Uterus (tissue), 4 donors: ENCODE results near the gene LGALS1. TPM values are rescaled to one million over a fixed set of nuclear protein-coding genes. Genes with fewer than 3 reads are reported as not detected.
A peak's percentile ranks its signal among the peaks of the same experiment; 100 is the strongest.

ENCODE experiments used
- DNase-seq, 2 donors: peaks; one replicate each; pipeline ENCODE4 v3.0.0-alpha.2; 2019 to 2020
- H3K27ac ChIP-seq, 2 donors: fragments of 200-600 bp; sonication (generic); 1 replicate in 1 of 2; 2 replicates in 1 of 2; pipeline ENCODE4 v1.5.1; 2016 to 2018
- H3K27me3 ChIP-seq, 2 donors: fragments of 200-600 bp; sonication (generic); one replicate each; pipeline ENCODE4 v1.5.1; 2018 to 2019; ENCODE audit warnings: control low read depth in 1 of 2
- H3K36me3 ChIP-seq, 2 donors: fragments of 200-600 bp; sonication (generic); one replicate each; pipeline ENCODE4 v1.5.1; 2019; ENCODE audit warnings: control low read depth in 1 of 2
- H3K4me1 ChIP-seq, 2 donors: fragments of 200-600 bp; sonication (generic); one replicate each; pipeline ENCODE4 v1.5.1; 2018 to 2019; ENCODE audit warnings: control low read depth in 1 of 2
- H3K4me3 ChIP-seq, 2 donors: fragments of 200-600 bp; sonication (generic); 1 replicate in 1 of 2; 2 replicates in 1 of 2; pipeline ENCODE4 v1.5.1; 2018 to 2019; ENCODE audit warnings: mild to moderate bottlenecking in 1 of 2
- H3K9me3 ChIP-seq, 2 donors: fragments of 200-600 bp; sonication (generic); one replicate each; pipeline ENCODE4 v1.5.1; 2019; ENCODE audit warnings: control low read depth in 1 of 2
- CTCF ChIP-seq, 4 experiments: fragments of 200-600 bp in 2 of 4; fragments of 450-650 bp in 2 of 4; sonication (generic) in 2 of 4; IDR thresholded peaks; one replicate each; pipeline ENCODE4 v1.5.1; 2016 to 2019; ENCODE audit warnings: antibody characterized with exemption in 4 of 4, mild to moderate bottlenecking in 2 of 4, moderate library complexity in 1 of 4
- POLR2A ChIP-seq, 2 donors: fragments of 450-650 bp; IDR thresholded peaks; one replicate each; pipeline ENCODE4 v1.6.1; 2016; ENCODE audit warnings: antibody characterized with exemption in 2 of 2, mild to moderate bottlenecking in 1 of 2, moderate library complexity in 1 of 2
- intact Hi-C: fragments of 100-400 bp; cut with DNase I; formaldehyde crosslinking; loops from one replicate; pipeline ENCODE4 v1.15.1; 2023; ENCODE audit warnings: low total_unique reads
- total RNA-seq, 4 donors: library from RNA; depleted of rRNA in 3 of 4; stranded (reverse); fragments of >200 nt in 3 of 4; gene quantifications; one replicate each; pipeline versions ENCODE4 v1.1.0 to v1.2.4, GENCODE V29; 2014 to 2023
- donor health status: DM: yes; HTN: yes; CAD: no.

LGALS1 gene
- total RNA-seq, 4 donors from 2014 or later = 1,421 to 3,100 (median 2,146) TPM

- Histone ChIP-seq H3K27ac (peak overlapping the region; percentile 80 to 89), H3K9me3 (no peaks in the 10 kb centered on the region), H3K4me1 (peaks cover 7 to 14% of the 10 kb centered on the region in 2 donors), H3K36me3 (no peaks in the 10 kb centered on the region), H3K4me3 (no peak overlapping the region), H3K27me3 (no peaks in the 10 kb centered on the region)
- TF ChIP-seq POLR2A (IDR thresholded peaks at IDR 0.05) (no peak), CTCF (IDR thresholded peaks at IDR 0.05) (no peak)
- intact Hi-C loops = no loop called here
- DNase-seq = no peak
Observed at GRCh38 chr22:37632174-37633088, 43.0 kb upstream of the LGALS1 start.

- Histone ChIP-seq H3K4me1 (peaks cover 7 to 14% of the 10 kb centered on the region in 2 donors), H3K27me3 (no peaks in the 10 kb centered on the region), H3K4me3 (peak overlapping the region in 1 of 2 donors; percentile 11), H3K27ac (peak overlapping the region; percentile 80 to 89), H3K9me3 (no peaks in the 10 kb centered on the region), H3K36me3 (no peaks in the 10 kb centered on the region)
- intact Hi-C loops = no loop called here
- TF ChIP-seq POLR2A (IDR thresholded peaks at IDR 0.05) (no peak), CTCF (IDR thresholded peaks at IDR 0.05) (no peak)
- no peak for DNase-seq
Observed at GRCh38 chr22:37633089-37633624, 42.3 kb upstream of the LGALS1 start.

- no peaks in the 10 kb centered on the region for H3K9me3 ChIP-seq
- no peaks in the 10 kb centered on the region for H3K36me3 ChIP-seq
- intact Hi-C loops = no loop called here
- H3K27ac ChIP-seq = peak overlapping the region; percentile 80 to 89
- DNase-seq = peak; percentile 90 to 92
- H3K27me3 ChIP-seq = no peaks in the 10 kb centered on the region
- H3K4me1 ChIP-seq = peaks cover 7 to 14% of the 10 kb centered on the region in 2 donors
- peak in 1 of 2 donors; percentile 42 for TF ChIP-seq POLR2A (IDR thresholded peaks at IDR 0.05)
- TF ChIP-seq CTCF (IDR thresholded peaks at IDR 0.05) = peak; percentile 8 to 44 (median 28)
- peak overlapping the region in 1 of 2 donors; percentile 11 for H3K4me3 ChIP-seq
Observed at GRCh38 chr22:37633625-37634416, 41.6 kb upstream of the LGALS1 start.

- Histone ChIP-seq H3K4me1 (peaks cover 7 to 18% of the 10 kb centered on the region in 2 donors), H3K9me3 (no peaks in the 10 kb centered on the region), H3K27me3 (no peaks in the 10 kb centered on the region), H3K27ac (peak overlapping the region; percentile 80 to 89), H3K36me3 (no peaks in the 10 kb centered on the region), H3K4me3 (peak overlapping the region in 1 of 2 donors; percentile 11)
- TF ChIP-seq POLR2A (IDR thresholded peaks at IDR 0.05) = no peak
- peak in 1 of 4 experiments; percentile 13 for TF ChIP-seq CTCF (IDR thresholded peaks at IDR 0.05)
- no peak for DNase-seq
- intact Hi-C loops = no loop called here
Observed at GRCh38 chr22:37634417-37634924, 41.0 kb upstream of the LGALS1 start.
